ENCODE data around the gene HHIPL1.

Gene HHIPL1

GRCh38 chr14:99644723-99645544 lies at the start of gene HHIPL1:
Gene HHIPL1, plus strand, starts transcription at chr14:99645129. Its CDS starts 79 bp downstream, at chr14:99645208.
- H3K9ac ChIP-seq (ENCODE audit: low read depth, low read length): peak within 1 kb of the TSS; percentile 61
- no peaks in the 10 kb centered on the region for H3K9me3 ChIP-seq (ENCODE audit: control insufficient read depth, insufficient read depth, low read length)
- H3K36me3 ChIP-seq (ENCODE audit: insufficient read depth, low read length): no peaks in the 10 kb centered on the region
- H3K4me1 ChIP-seq (ENCODE audit: insufficient read depth, low read length): no peaks in the 10 kb centered on the region

GRCh38 chr14:99595524-99595923 lies 49.4 kb upstream of the HHIPL1 start:
- Histone ChIP-seq H3K36me3 (ENCODE audit: insufficient read depth, low read length) (no peaks in the 10 kb centered on the region), H3K9me3 (ENCODE audit: control insufficient read depth, insufficient read depth, low read length) (no peaks in the 10 kb centered on the region), H3K4me1 (ENCODE audit: insufficient read depth, low read length) (peaks cover 16% of the 10 kb centered on the region; the same call in 1 of the 2 replicates), H3K9ac (ENCODE audit: low read depth, low read length) (no peak overlapping the region)

- no peak overlapping the region for H3K9ac ChIP-seq (ENCODE audit: low read depth, low read length)
Measured at GRCh38 chr14:99596071-99596627, 48.8 kb upstream of the HHIPL1 start.

GRCh38 chr14:99596772-99597171 lies 48.2 kb upstream of the HHIPL1 start:
- H3K9ac ChIP-seq (ENCODE audit: low read depth, low read length): no peak overlapping the region
- H3K4me1 ChIP-seq (ENCODE audit: insufficient read depth, low read length): peaks cover 17% of the 10 kb centered on the region
- no peaks in the 10 kb centered on the region for H3K36me3 ChIP-seq (ENCODE audit: insufficient read depth, low read length)
- no peaks in the 10 kb centered on the region for H3K9me3 ChIP-seq (ENCODE audit: control insufficient read depth, insufficient read depth, low read length)

More at GRCh38 chr14:99596071-99596627, 48.8 kb upstream of the HHIPL1 start:
- H3K9me3 ChIP-seq (ENCODE audit: control insufficient read depth, insufficient read depth, low read length): no peaks in the 10 kb centered on the region
- H3K36me3 ChIP-seq (ENCODE audit: insufficient read depth, low read length): no peaks in the 10 kb centered on the region
- H3K4me1 ChIP-seq (ENCODE audit: insufficient read depth, low read length): peaks cover 15% of the 10 kb centered on the region

- H3K9ac ChIP-seq (ENCODE audit: low read depth, low read length): no peak overlapping the region
- peaks cover 11% of the 10 kb centered on the region for H3K4me1 ChIP-seq (ENCODE audit: insufficient read depth, low read length)
- H3K9me3 ChIP-seq (ENCODE audit: control insufficient read depth, insufficient read depth, low read length): no peaks in the 10 kb centered on the region
- no peaks in the 10 kb centered on the region for H3K36me3 ChIP-seq (ENCODE audit: insufficient read depth, low read length)
Measured at GRCh38 chr14:99597911-99598600, 46.9 kb upstream of the HHIPL1 start.

- H3K9me3 ChIP-seq (ENCODE audit: control insufficient read depth, insufficient read depth, low read length): no peaks in the 10 kb centered on the region
- no peaks in the 10 kb centered on the region for H3K36me3 ChIP-seq (ENCODE audit: insufficient read depth, low read length)
- H3K4me1 ChIP-seq (ENCODE audit: insufficient read depth, low read length): peaks cover 11% of the 10 kb centered on the region
- H3K9ac ChIP-seq (ENCODE audit: low read depth, low read length): no peak overlapping the region
Measured at GRCh38 chr14:99598774-99599173, 46.2 kb upstream of the HHIPL1 start.

GRCh38 chr14:99599393-99599792 lies 45.5 kb upstream of the HHIPL1 start:
- Histone ChIP-seq H3K4me1 (ENCODE audit: insufficient read depth, low read length) (peaks cover 11% of the 10 kb centered on the region), H3K9ac (ENCODE audit: low read depth, low read length) (no peak overlapping the region), H3K36me3 (ENCODE audit: insufficient read depth, low read length) (no peaks in the 10 kb centered on the region), H3K9me3 (ENCODE audit: control insufficient read depth, insufficient read depth, low read length) (no peaks in the 10 kb centered on the region)

- Histone ChIP-seq H3K4me1 (ENCODE audit: insufficient read depth, low read length) (peaks cover 9% of the 10 kb centered on the region), H3K36me3 (ENCODE audit: insufficient read depth, low read length) (no peaks in the 10 kb centered on the region), H3K9ac (ENCODE audit: low read depth, low read length) (no peak overlapping the region), H3K9me3 (ENCODE audit: control insufficient read depth, insufficient read depth, low read length) (no peaks in the 10 kb centered on the region)
Measured at GRCh38 chr14:99600232-99600888, 44.6 kb upstream of the HHIPL1 start.

GRCh38 chr14:99601361-99601831 lies 43.5 kb upstream of the HHIPL1 start:
- Histone ChIP-seq H3K4me1 (ENCODE audit: insufficient read depth, low read length) (peaks cover 11% of the 10 kb centered on the region), H3K36me3 (ENCODE audit: insufficient read depth, low read length) (no peaks in the 10 kb centered on the region), H3K9ac (ENCODE audit: low read depth, low read length) (no peak overlapping the region), H3K9me3 (ENCODE audit: control insufficient read depth, insufficient read depth, low read length) (no peaks in the 10 kb centered on the region)

- peak overlapping the region; percentile 46; the same call in 1 of the 2 replicates for H3K9ac ChIP-seq (ENCODE audit: low read depth, low read length)
- H3K4me1 ChIP-seq (ENCODE audit: insufficient read depth, low read length): peaks cover 11% of the 10 kb centered on the region
- H3K36me3 ChIP-seq (ENCODE audit: insufficient read depth, low read length): no peaks in the 10 kb centered on the region
- H3K9me3 ChIP-seq (ENCODE audit: control insufficient read depth, insufficient read depth, low read length): no peaks in the 10 kb centered on the region
Measured at GRCh38 chr14:99602054-99602787, 42.7 kb upstream of the HHIPL1 start.

GRCh38 chr14:99602788-99603415 lies 42.0 kb upstream of the HHIPL1 start:
- Histone ChIP-seq H3K36me3 (ENCODE audit: insufficient read depth, low read length) (no peaks in the 10 kb centered on the region), H3K4me1 (ENCODE audit: insufficient read depth, low read length) (peaks cover 11% of the 10 kb centered on the region), H3K9ac (ENCODE audit: low read depth, low read length) (peak overlapping the region; percentile 46; the same call in 1 of the 2 replicates), H3K9me3 (ENCODE audit: control insufficient read depth, insufficient read depth, low read length) (no peaks in the 10 kb centered on the region)

- Histone ChIP-seq H3K36me3 (ENCODE audit: insufficient read depth, low read length) (no peaks in the 10 kb centered on the region), H3K4me1 (ENCODE audit: insufficient read depth, low read length) (peaks cover 11% of the 10 kb centered on the region), H3K9ac (ENCODE audit: low read depth, low read length) (peak within 1 kb of the TSS; percentile 88), H3K9me3 (ENCODE audit: control insufficient read depth, insufficient read depth, low read length) (no peaks in the 10 kb centered on the region)
Measured at GRCh38 chr14:99603471-99604277, 41.3 kb upstream of the HHIPL1 start, which contains the start of gene CCDC85C. Gene CCDC85C, minus strand, starts transcription at chr14:99604207. Its CDS starts 248 bp downstream, at chr14:99603959.
